Measurements from ENCODE around the gene COLGALT1. TPM values are rescaled to one million over a fixed set of nuclear protein-coding genes. Genes with fewer than 3 reads are reported as not detected.
"Not testable (repeated sequence)": the region's sequence is repeated elsewhere in the genome, so short reads cannot be mapped to it uniquely, and the experiment has no call there.

COLGALT1 gene
- total RNA-seq, 1 donor, result 103 TPM

DNA sequence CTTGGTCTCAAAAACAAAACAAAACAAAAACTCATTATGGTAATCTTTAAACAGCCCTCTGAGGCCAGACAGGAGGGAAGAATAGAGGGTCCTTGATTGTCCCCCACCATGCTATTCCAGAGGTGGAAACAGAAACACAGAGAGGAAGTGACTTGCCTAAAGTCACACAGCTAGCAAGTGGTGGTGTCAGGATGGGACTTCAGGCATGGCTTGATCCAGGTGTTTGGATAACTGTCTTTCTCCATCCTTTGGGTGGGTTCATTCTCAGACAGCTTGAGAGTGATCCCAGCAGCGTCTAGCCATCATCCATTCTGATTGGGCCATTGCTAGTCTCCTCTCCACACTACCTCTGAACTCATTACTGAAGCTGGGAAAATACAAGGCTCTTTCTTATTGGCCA lies 12.5 kb downstream of the COLGALT1 start:
- TF ChIP-seq, protein P1, sequence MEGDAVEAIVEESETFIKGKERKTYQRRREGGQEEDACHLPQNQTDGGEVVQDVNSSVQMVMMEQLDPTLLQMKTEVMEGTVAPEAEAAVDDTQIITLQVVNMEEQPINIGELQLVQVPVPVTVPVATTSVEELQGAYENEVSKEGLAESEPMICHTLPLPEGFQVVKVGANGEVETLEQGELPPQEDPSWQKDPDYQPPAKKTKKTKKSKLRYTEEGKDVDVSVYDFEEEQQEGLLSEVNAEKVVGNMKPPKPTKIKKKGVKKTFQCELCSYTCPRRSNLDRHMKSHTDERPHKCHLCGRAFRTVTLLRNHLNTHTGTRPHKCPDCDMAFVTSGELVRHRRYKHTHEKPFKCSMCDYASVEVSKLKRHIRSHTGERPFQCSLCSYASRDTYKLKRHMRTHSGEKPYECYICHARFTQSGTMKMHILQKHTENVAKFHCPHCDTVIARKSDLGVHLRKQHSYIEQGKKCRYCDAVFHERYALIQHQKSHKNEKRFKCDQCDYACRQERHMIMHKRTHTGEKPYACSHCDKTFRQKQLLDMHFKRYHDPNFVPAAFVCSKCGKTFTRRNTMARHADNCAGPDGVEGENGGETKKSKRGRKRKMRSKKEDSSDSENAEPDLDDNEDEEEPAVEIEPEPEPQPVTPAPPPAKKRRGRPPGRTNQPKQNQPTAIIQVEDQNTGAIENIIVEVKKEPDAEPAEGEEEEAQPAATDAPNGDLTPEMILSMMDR (IDR thresholded peaks at IDR 0.05; ENCODE audit: insufficient read depth, low read depth, low read length), result no peak
- DNase-seq (ENCODE audit: low read depth), result no peak
- no peak overlapping the region for H3K4me3 ChIP-seq (ENCODE audit: low read depth, low read length)

- H3K4me3 ChIP-seq (ENCODE audit: low read depth, low read length); DNase-seq (ENCODE audit: low read depth): not testable (repeated sequence)
Observed at GRCh38 chr19:17570291-17570690, 14.8 kb downstream of the COLGALT1 start.

- H3K4me3 ChIP-seq (ENCODE audit: low read depth, low read length), result no peak overlapping the region
- TF ChIP-seq, protein P1 (IDR thresholded peaks at IDR 0.05; ENCODE audit: insufficient read depth, low read depth, low read length), result no peak
- no peak for DNase-seq (ENCODE audit: low read depth)
Observed at GRCh38 chr19:17570791-17571190, 15.3 kb downstream of the COLGALT1 start.

- no peak overlapping the region for H3K4me3 ChIP-seq (ENCODE audit: low read depth, low read length)
- DNase-seq (ENCODE audit: low read depth), result no peak
- TF ChIP-seq, protein P1 (IDR thresholded peaks at IDR 0.05; ENCODE audit: insufficient read depth, low read depth, low read length), result no peak
Observed at GRCh38 chr19:17572638-17573037, 17.2 kb downstream of the COLGALT1 start.

- DNase-seq (ENCODE audit: low read depth), result no peak
- TF ChIP-seq, protein P1 (IDR thresholded peaks at IDR 0.05; ENCODE audit: insufficient read depth, low read depth, low read length), result no peak
- H3K4me3 ChIP-seq (ENCODE audit: low read depth, low read length), result no peak overlapping the region
Observed at GRCh38 chr19:17575871-17576757, 20.7 kb downstream of the COLGALT1 start.

DNA sequence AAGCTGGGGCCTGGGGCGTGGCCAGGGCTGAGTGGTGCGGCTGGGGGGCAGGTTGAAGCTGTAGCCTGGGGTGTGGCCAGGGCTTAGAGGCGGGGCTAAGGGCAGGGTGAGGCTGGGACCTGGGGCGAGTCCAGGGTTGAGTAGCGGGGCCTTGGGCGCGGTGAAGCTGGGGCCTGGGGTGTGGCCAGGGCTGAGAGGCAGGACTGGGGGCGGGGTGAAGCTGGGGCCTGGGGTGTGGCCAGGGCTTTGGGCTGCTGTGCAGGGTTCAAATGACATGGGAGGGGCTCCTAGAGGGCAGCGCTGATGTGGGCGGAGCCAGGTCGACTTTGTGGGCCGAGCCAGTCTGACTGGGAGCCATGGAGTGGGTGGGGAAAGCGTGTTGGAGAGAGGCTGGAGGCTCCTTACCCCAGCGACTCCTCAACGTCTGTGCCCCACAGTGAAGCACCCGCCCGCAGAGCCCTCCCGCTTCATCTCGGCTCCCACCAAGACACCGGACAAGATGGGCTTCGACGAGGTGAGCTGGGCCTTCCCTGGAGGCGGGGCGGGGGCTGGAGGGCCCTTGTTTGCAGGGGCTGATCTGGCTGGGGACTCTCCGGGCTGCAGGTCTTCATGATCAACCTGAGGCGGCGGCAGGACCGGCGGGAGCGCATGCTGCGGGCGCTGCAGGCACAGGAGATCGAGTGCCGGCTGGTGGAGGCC lies 21.5 kb downstream of the COLGALT1 start:
- DNase-seq (ENCODE audit: low read depth), result peak; percentile 44
- no peak overlapping the region for H3K4me3 ChIP-seq (ENCODE audit: low read depth, low read length)
- TF ChIP-seq, protein P1 (IDR thresholded peaks at IDR 0.05; ENCODE audit: insufficient read depth, low read depth, low read length), result no peak

DNA sequence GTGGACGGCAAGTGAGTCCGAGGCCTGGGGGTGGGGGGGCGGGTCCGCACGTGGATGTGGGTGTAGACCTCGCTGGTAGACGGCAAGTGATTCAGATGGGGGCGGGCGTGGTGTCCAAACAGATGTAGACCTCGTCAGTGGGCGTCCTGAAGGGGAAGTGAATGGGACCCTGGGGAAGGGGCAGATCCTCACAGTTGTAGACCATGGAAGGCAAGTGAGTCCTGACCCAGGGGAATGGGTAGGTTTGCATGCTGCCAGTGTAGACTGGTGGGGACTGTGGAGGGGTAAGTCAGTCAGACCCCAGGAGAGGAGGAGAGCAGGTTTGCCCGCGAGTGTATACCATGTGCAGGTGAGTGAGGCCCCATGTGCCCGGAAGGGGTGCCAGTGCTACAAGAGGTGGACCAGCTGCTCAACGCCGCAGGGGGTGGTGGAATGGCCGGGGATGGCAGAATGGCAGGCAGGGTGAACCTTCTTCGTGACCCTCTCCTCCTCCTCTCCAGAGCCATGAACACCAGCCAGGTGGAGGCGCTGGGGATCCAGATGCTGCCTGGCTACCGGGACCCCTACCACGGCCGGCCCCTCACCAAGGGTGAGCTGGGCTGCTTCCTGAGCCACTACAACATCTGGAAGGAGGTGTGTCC lies 22.1 kb downstream of the COLGALT1 start:
- H3K4me3 ChIP-seq (ENCODE audit: low read depth, low read length), result no peak overlapping the region
- no peak for DNase-seq (ENCODE audit: low read depth)
- TF ChIP-seq, protein P1 (IDR thresholded peaks at IDR 0.05; ENCODE audit: insufficient read depth, low read depth, low read length), result no peak
